ENCODE measurements around the gene CAMK2A. TPM values are rescaled to one million over a fixed set of nuclear protein-coding genes. Genes with fewer than 3 reads are reported as not detected.

CAMK2A gene
- polyA plus RNA-seq, 1 of the 3 experiments (the other 2 are of a cell fraction): 0.10 TPM

DNA sequence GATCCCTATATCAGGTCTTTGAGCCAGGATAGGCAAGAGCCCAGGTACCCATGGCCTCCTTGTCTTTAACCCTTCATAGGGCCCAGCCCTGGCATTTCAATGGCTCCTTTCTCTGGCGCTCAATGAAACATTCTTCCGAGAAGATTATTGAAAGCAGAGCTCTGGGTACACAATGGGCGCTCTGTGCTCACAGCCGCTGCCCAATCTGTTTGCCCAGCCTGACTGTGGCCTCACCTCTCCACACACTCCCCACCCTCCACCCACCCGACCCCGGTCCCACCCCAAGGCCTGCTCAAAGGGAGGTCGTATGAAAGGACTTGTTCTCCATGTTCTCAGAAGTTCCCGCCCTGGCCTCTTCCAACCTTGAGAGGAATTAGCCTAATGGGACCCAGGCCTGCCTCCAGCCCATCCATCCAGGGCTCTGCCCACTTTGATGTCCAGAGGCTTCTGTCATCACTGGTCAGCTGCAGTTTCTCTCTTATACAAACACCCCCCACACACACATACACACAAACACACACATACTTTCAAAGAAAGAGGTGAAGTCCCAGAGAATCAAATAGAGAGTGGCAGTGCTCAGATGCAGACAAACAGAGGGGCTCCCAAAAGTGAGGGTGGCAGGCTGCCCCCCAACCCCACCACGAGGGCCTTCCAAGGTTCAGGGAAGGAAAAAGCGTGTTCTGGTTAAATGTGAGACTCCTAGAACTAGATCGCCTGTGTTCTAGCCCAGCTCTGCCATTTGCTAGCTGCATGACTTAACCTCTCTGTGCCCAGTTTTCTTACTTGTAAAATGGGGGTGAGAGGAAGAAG lies 18.2 kb upstream of the CAMK2A start:
- no peak overlapping the region for H3K4me2 ChIP-seq
- ChIA-PET POLR2A (no interaction called here), CTCF (interaction anchor here (1.4 kb wide), 1 partner anchor 21 kb away, joined by 3 read pairs; no protein-coding TSS in a partner anchor)
- no peaks in the 10 kb centered on the region for H3K9me2 ChIP-seq
- H3K4me1 ChIP-seq (ENCODE audit: control insufficient read depth in 1 of 2, insufficient read depth in 2 of 2, low read depth in 1 of 2, low read length in 1 of 2): peaks cover 13 to 17% of the 10 kb centered on the region in 2 experiments; a peak in 3 of 4 replicates
- H3K79me2 ChIP-seq (ENCODE audit: insufficient read depth): no peaks in the 10 kb centered on the region
- no peaks in the 10 kb centered on the region for H3K36me3 ChIP-seq (replicated peaks in 1 of 2; ENCODE audit: control insufficient read depth in 1 of 2, insufficient read depth in 2 of 2, low read length in 1 of 2)
- H2AFZ ChIP-seq (ENCODE audit: low read depth): no peak overlapping the region
- no peak for DNase-seq
- no peak for TF ChIP-seq RCOR1 (IDR thresholded peaks at IDR 0.05; ENCODE audit: low read length)
- no peak for TF ChIP-seq FOXM1 (IDR thresholded peaks at IDR 0.05; ENCODE audit: low read depth)
- no peak for TF ChIP-seq FOSL2 (IDR thresholded peaks at IDR 0.05; ENCODE audit: borderline replicate concordance, low read depth)
- 87% methylated on average over 10 of the region's 11 CpGs for WGBS (ENCODE audit: low lambda C conversion rate)
- no peaks in the 10 kb centered on the region for H3K9me3 ChIP-seq
- no peaks in the 10 kb centered on the region for H3K27me3 ChIP-seq (ENCODE audit: insufficient read depth)
- no peak overlapping the region for H3K9ac ChIP-seq
- H3K27ac ChIP-seq (ENCODE audit: low read depth in 2 of 2, low read length in 1 of 2): no peak overlapping the region
- H4K20me1 ChIP-seq (ENCODE audit: insufficient read depth): no peaks in the 10 kb centered on the region
- H3K4me3 ChIP-seq (ENCODE audit: low read depth in 2 of 2, low read length in 1 of 2): no peak overlapping the region
- peaks cover 3% of the 10 kb centered on the region for H3F3A ChIP-seq (replicated peaks; ENCODE audit: insufficient read depth)

DNA sequence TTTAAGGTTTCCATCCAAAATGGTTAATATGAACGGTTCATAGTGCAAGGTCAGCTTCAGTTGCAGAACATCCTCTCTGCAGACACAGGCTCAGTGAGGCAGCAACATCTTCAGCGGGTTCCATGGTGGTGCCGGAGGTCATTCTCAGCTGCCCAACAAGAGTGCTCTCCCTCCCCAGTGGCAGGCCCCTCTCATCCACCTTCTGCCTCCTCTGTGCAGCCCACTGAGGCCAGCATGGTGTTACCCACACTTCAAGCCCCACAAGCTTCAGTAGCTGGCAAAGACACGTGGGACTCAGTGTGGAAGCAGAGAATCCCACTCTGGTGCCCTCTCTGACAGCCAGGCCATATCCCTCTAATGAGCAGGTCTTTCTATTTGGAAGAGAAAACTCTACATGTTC lies 17.2 kb upstream of the CAMK2A start:
- H3K9me2 ChIP-seq: no peaks in the 10 kb centered on the region
- no peak overlapping the region for H3K4me3 ChIP-seq (ENCODE audit: low read depth in 2 of 2, low read length in 1 of 2)
- WGBS (ENCODE audit: low lambda C conversion rate): 88% methylated on average over 4 of the region's 4 CpGs
- ChIA-PET POLR2A (no interaction called here), CTCF (interaction anchor here (1.4 to 1.5 kb wide), 3 partner anchors 14 to 44 kb away, joined by 4 to 5 read pairs (median 5); no protein-coding TSS in a partner anchor)
- no peaks in the 10 kb centered on the region for H4K20me1 ChIP-seq (ENCODE audit: insufficient read depth)
- DNase-seq: no peak
- H3K4me2 ChIP-seq: no peak overlapping the region
- H2AFZ ChIP-seq (ENCODE audit: low read depth): no peak overlapping the region
- no peak overlapping the region; a peak in 1 of 4 replicates for H3K27ac ChIP-seq (ENCODE audit: low read depth in 2 of 2, low read length in 1 of 2)
- H3K4me1 ChIP-seq (ENCODE audit: control insufficient read depth in 1 of 2, insufficient read depth in 2 of 2, low read depth in 1 of 2, low read length in 1 of 2): peaks cover 13 to 18% of the 10 kb centered on the region in 2 experiments; a peak in 3 of 4 replicates
- H3K79me2 ChIP-seq (ENCODE audit: insufficient read depth): no peaks in the 10 kb centered on the region
- no peaks in the 10 kb centered on the region for H3K36me3 ChIP-seq (replicated peaks in 1 of 2; ENCODE audit: control insufficient read depth in 1 of 2, insufficient read depth in 2 of 2, low read length in 1 of 2)
- H3K9ac ChIP-seq: no peak overlapping the region
- TF ChIP-seq EP300 (IDR thresholded peaks at IDR 0.05; ENCODE audit: borderline replicate concordance in 1 of 2, low read depth in 1 of 2, low read length in 1 of 2): no peak
- H3F3A ChIP-seq (replicated peaks; ENCODE audit: insufficient read depth): peaks cover 3% of the 10 kb centered on the region
- no peaks in the 10 kb centered on the region for H3K27me3 ChIP-seq (ENCODE audit: insufficient read depth)
- no peaks in the 10 kb centered on the region for H3K9me3 ChIP-seq

DNA sequence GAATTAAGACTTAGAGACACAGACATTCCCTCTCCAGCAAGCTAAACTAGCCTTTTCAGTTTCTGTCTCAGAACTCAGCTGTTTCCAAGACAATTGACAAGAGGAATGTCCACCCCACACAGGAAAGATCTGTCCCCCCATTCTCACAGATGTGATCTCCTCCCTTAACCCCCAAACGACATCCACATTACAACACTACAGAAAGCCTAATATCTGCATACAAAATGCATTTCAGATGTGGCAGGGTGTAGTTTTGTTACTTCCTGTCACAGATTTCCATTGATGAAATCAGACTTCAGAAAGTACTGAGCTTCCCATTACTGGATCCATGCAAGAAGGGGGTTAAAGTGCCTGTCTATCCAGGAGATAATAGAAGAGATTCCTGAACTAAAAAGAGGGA lies 16.0 kb upstream of the CAMK2A start:
- no peak for DNase-seq
- POLR2A ChIA-PET: no interaction called here
- Histone ChIP-seq H3K27ac (ENCODE audit: low read depth in 2 of 2, low read length in 1 of 2) (peak overlapping the region in 1 of 2 experiments; percentile 11; a peak in 1 of 4 replicates), H3K9me2 (no peaks in the 10 kb centered on the region), H3F3A (replicated peaks; ENCODE audit: insufficient read depth) (peaks cover 3% of the 10 kb centered on the region), H3K27me3 (ENCODE audit: insufficient read depth) (no peaks in the 10 kb centered on the region), H3K79me2 (ENCODE audit: insufficient read depth) (no peaks in the 10 kb centered on the region), H3K9me3 (no peaks in the 10 kb centered on the region), H3K36me3 (replicated peaks in 1 of 2; ENCODE audit: control insufficient read depth in 1 of 2, insufficient read depth in 2 of 2, low read length in 1 of 2) (no peaks in the 10 kb centered on the region), H3K4me2 (no peak overlapping the region), H3K4me1 (ENCODE audit: control insufficient read depth in 1 of 2, insufficient read depth in 2 of 2, low read depth in 1 of 2, low read length in 1 of 2) (peaks cover 13 to 18% of the 10 kb centered on the region in 2 experiments; a peak in 3 of 4 replicates), H3K4me3 (ENCODE audit: low read depth in 2 of 2, low read length in 1 of 2) (no peak overlapping the region), H2AFZ (ENCODE audit: low read depth) (peak overlapping the region; percentile 66; the same call in 1 of the 2 replicates), H4K20me1 (ENCODE audit: insufficient read depth) (no peaks in the 10 kb centered on the region), H3K9ac (no peak overlapping the region)
- TF ChIP-seq YY1 (IDR thresholded peaks at IDR 0.05; ENCODE audit: low read depth) (no peak), FOXM1 (IDR thresholded peaks at IDR 0.05; ENCODE audit: low read depth) (no peak), RCOR1 (IDR thresholded peaks at IDR 0.05; ENCODE audit: low read length) (no peak), FOXJ3 (CRISPR knock-in tag; IDR thresholded peaks at IDR 0.05) (no peak), MEF2A (IDR thresholded peaks at IDR 0.05; ENCODE audit: borderline replicate concordance, low read depth) (no peak), CHD2 (IDR thresholded peaks at IDR 0.05; ENCODE audit: low read length, partially characterized antibody) (no peak), POLR2AphosphoS5 (IDR thresholded peaks at IDR 0.05; ENCODE audit: low read depth, low read length) (no peak), GATA2 (CRISPR knock-in tag; IDR thresholded peaks at IDR 0.05) (no peak), FOSL2 (IDR thresholded peaks at IDR 0.05; ENCODE audit: borderline replicate concordance, low read depth) (no peak), ELF1 (IDR thresholded peaks at IDR 0.05) (no peak), EP300 (IDR thresholded peaks at IDR 0.05; ENCODE audit: borderline replicate concordance in 1 of 2, low read depth in 1 of 2, low read length in 1 of 2) (no peak), NRF1 (IDR thresholded peaks at IDR 0.05; ENCODE audit: low read depth, low read length) (no peak), EZH2phosphoT487 (IDR thresholded peaks at IDR 0.05; ENCODE audit: borderline replicate concordance, low read depth) (no peak), TCF12 (IDR thresholded peaks at IDR 0.05) (no peak), JUND (IDR thresholded peaks at IDR 0.05) (no peak), GABPA (IDR thresholded peaks at IDR 0.05; ENCODE audit: low read depth) (no peak)
- TF ChIP-seq, protein P1, sequence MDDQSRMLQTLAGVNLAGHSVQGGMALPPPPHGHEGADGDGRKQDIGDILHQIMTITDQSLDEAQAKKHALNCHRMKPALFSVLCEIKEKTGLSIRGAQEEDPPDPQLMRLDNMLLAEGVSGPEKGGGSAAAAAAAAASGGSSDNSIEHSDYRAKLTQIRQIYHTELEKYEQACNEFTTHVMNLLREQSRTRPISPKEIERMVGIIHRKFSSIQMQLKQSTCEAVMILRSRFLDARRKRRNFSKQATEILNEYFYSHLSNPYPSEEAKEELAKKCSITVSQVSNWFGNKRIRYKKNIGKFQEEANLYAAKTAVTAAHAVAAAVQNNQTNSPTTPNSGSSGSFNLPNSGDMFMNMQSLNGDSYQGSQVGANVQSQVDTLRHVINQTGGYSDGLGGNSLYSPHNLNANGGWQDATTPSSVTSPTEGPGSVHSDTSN (IDR thresholded peaks at IDR 0.05): no peak
- TF ChIP-seq, protein P2, sequence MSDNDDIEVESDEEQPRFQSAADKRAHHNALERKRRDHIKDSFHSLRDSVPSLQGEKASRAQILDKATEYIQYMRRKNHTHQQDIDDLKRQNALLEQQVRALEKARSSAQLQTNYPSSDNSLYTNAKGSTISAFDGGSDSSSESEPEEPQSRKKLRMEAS (IDR thresholded peaks at IDR 0.05; ENCODE audit: low read depth): no peak
- TF ChIP-seq, protein P3, sequence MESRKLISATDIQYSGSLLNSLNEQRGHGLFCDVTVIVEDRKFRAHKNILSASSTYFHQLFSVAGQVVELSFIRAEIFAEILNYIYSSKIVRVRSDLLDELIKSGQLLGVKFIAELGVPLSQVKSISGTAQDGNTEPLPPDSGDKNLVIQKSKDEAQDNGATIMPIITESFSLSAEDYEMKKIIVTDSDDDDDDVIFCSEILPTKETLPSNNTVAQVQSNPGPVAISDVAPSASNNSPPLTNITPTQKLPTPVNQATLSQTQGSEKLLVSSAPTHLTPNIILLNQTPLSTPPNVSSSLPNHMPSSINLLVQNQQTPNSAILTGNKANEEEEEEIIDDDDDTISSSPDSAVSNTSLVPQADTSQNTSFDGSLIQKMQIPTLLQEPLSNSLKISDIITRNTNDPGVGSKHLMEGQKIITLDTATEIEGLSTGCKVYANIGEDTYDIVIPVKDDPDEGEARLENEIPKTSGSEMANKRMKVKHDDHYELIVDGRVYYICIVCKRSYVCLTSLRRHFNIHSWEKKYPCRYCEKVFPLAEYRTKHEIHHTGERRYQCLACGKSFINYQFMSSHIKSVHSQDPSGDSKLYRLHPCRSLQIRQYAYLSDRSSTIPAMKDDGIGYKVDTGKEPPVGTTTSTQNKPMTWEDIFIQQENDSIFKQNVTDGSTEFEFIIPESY (IDR thresholded peaks at IDR 0.05; ENCODE audit: borderline replicate concordance, low read depth): no peak
- CTCF ChIA-PET: interaction anchor here (1.4 to 1.5 kb wide), 3 partner anchors 12 to 45 kb away, joined by 4 to 5 read pairs (median 5); no protein-coding TSS in a partner anchor
- WGBS (ENCODE audit: low lambda C conversion rate): 23% methylated on average over 1 of the region's 1 CpG
